ENCODE measurements around the gene CSAG1. TPM values are rescaled to one million over a fixed set of nuclear protein-coding genes. Genes with fewer than 3 reads are reported as not detected.
A peak's percentile ranks its signal among the peaks of the same experiment; 100 is the strongest.
"Not testable (repeated sequence)": the region's sequence is repeated elsewhere in the genome, so short reads cannot be mapped to it uniquely, and the experiment has no call there.

The CSAG1 gene
- total RNA-seq, 2 donors from 2014 or later = not detected

DNA sequence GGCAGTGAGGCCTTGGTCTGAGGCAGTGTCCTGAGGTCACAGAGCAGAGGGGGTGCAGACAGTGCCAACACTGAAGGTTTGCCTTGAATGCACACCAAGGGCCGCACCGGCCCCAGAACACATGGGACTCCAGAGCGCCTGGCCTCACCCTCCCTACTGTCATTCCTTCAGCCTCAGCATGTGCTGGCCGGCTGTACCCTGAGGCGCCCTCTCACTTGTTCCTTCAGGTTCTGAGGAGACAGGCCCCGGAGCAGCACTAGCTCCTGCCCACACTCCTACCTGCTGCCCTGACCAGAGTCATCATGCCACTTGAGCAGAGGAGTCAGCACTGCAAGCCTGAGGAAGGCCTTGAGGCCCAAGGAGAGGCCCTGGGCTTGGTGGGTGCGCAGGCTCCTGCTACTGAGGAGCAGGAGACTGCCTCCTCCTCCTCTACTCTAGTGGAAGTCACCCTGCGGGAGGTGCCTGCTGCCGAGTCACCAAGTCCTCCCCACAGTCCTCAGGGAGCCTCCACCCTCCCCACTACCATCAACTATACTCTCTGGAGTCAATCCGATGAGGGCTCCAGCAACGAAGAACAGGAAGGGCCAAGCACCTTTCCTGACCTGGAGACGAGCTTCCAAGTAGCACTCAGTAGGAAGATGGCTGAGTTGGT, 2.5 kb upstream of the CSAG1 start:
- H3K36me3 ChIP-seq = no peaks in the 10 kb centered on the region
- TF ChIP-seq, protein P1, sequence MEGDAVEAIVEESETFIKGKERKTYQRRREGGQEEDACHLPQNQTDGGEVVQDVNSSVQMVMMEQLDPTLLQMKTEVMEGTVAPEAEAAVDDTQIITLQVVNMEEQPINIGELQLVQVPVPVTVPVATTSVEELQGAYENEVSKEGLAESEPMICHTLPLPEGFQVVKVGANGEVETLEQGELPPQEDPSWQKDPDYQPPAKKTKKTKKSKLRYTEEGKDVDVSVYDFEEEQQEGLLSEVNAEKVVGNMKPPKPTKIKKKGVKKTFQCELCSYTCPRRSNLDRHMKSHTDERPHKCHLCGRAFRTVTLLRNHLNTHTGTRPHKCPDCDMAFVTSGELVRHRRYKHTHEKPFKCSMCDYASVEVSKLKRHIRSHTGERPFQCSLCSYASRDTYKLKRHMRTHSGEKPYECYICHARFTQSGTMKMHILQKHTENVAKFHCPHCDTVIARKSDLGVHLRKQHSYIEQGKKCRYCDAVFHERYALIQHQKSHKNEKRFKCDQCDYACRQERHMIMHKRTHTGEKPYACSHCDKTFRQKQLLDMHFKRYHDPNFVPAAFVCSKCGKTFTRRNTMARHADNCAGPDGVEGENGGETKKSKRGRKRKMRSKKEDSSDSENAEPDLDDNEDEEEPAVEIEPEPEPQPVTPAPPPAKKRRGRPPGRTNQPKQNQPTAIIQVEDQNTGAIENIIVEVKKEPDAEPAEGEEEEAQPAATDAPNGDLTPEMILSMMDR (IDR thresholded peaks at IDR 0.05) = no peak
- H3K27ac ChIP-seq = no peak overlapping the region
- no peaks in the 10 kb centered on the region for H3K27me3 ChIP-seq
- no peaks in the 10 kb centered on the region for H3K4me1 ChIP-seq
- H3K4me3 ChIP-seq = no peak overlapping the region
- peak; percentile 44 for DNase-seq (ENCODE audit: low spot score)
- no peaks in the 10 kb centered on the region for H3K9me3 ChIP-seq

DNA sequence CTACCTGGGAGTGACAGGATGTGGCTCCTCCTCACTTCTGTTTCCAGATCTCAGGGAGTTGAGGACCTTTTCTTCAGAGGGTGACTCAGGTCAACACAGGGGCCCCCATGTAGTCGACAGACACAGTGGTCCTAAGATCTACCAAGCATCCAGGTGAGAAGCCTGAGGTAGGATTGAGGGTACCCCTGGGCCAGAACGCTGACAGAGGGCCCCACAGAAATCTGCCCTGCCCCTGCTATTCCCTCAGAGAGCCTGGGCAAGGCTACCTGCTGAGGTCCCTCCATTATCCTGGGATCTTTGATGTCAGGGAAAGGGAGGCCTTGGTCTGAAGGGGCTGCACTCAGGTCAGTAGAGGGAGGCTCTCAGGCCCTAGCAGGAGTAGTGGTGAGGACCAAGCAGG, 1.6 kb upstream of the CSAG1 start:
- Histone ChIP-seq H3K9me3 (no peaks in the 10 kb centered on the region), H3K36me3 (no peaks in the 10 kb centered on the region), H3K4me3 (no peak overlapping the region), H3K4me1 (no peaks in the 10 kb centered on the region), H3K27ac (no peak overlapping the region), H3K27me3 (no peaks in the 10 kb centered on the region)
- DNase-seq (ENCODE audit: low spot score) = no peak
- TF ChIP-seq, protein P1 (IDR thresholded peaks at IDR 0.05) = no peak

DNA sequence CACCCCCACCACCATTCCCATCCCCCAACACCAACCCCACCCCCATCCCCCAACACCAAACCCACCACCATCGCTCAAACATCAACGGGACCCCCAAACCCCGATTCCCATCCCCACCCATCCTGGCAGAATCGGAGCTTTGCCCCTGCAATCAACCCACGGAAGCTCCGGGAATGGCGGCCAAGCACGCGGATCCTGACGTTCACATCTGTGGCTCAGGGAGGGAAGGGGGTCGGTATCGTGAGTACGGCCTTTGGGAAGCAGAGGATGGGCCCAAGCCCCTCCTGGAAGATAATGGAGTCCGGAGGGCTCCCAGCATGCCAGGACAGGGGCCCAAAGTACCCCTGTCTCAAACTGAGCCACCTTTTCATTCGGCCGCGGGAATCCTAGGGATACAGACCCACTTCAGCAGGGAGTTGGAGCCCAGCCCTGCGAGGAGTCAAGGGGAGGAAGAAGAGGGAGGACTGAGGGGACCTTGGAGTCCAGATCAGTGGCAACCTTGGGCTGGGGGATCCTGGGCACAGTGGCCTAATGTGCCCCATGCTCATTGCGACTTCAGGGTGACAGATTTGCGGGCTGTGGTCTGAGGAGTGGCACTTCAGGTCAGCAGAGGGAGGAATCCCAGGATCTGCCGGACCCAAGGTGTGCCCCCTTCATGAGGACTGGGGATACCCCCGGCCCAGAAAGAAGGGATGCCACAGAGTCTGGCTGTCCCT, 780 bp upstream of the CSAG1 start:
- H3K27ac ChIP-seq; DNase-seq (ENCODE audit: low spot score): not testable (repeated sequence)

DNA sequence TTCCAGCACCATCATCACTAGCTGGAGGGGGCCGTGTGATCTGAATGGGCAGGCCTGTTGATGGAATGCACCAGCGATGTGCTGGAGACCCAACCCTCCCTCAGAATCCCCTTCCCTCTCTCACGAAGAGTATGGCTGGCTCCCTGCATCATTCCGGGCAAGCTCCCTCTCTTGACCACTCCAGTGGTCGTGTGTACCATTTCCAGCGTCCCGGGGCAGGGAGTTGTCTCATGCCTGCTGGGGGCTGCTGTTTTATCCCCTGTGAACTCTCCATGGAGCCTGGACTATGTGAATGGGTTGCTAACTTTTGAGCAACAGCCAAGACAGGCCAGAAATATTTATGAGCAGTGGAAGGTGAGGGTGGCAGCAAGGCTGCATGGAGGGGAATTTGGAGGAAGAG, 8.1 kb downstream of the CSAG1 start:
- Histone ChIP-seq H3K4me1 (no peaks in the 10 kb centered on the region), H3K27me3 (no peaks in the 10 kb centered on the region), H3K9me3 (no peaks in the 10 kb centered on the region), H3K27ac (no peak overlapping the region), H3K36me3 (no peaks in the 10 kb centered on the region), H3K4me3 (no peak overlapping the region)
- TF ChIP-seq, protein P1 (IDR thresholded peaks at IDR 0.05) = no peak
- DNase-seq (ENCODE audit: low spot score) = peak; percentile 49

More for the DNA sequence above, 780 bp upstream of the CSAG1 start:
- not testable (repeated sequence) for H3K9me3 ChIP-seq, H3K4me1 ChIP-seq, H3K36me3 ChIP-seq, H3K4me3 ChIP-seq, H3K27me3 ChIP-seq

DNA sequence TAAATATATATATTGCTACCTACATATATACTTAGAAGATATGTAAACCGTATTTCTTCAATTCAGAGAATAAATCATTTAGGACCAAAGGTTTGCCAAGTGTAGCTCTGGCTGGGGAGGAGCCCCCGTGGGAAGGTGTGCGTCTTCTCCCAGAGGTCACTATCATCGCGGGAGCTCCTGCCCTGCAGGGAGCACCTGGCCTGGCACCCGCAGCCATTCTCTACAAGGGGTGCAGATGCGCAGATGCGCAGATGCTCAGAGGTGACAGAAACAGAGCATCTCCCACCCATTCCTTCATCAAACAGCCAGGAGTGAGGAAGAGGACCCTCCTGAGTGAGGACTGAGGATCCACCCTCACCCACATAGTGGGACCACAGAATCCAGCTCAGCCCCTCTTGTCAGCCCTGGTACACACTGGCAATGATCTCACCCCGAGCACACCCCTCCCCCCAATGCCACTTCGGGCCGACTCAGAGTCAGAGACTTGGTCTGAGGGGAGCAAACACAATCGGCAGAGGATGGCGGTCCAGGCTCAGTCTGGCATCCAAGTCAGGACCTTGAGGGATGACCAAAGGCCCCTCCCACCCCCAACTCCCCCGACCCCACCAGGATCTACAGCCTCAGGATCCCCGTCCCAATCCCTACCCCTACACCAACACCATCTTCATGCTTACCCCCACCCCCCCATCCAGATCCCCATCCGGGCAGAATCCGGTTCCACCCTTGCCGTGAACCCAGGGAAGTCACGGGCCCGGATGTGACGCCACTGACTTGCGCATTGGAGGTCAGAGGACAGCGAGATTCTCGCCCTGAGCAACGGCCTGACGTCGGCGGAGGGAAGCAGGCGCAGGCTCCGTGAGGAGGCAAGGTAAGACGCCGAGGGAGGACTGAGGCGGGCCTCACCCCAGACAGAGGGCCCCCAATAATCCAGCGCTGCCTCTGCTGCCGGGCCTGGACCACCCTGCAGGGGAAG, 19.4 kb downstream of the CSAG1 start, which contains the start of gene MAGEA2B:
Gene MAGEA2B (plus strand): TSS at position 814 of the 973 bp plus-strand sequence. CDS start 2,479 bp downstream, outside the sequence.
- not testable (repeated sequence) for H3K9me3 ChIP-seq; H3K4me3 ChIP-seq; H3K27ac ChIP-seq; DNase-seq (ENCODE audit: low spot score); H3K27me3 ChIP-seq; H3K36me3 ChIP-seq; H3K4me1 ChIP-seq

DNA sequence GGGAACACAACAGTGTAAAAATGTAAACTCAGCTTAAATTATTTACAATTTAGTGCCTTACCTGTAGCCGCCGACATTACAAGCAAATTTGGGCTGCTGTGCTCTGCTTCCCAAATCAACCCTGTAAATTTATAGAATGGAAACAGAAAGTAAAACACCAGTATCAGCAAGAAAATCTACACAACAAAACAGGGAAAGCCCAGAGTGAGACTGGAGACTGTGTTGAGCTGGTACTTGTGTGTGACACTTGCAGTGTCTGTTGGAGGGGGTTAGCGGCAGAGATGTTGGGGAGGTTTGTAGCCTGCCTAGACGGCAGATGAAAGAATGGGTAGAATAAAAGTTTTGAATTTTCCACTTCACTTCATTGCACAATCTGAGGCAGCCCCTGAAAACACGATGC, 20.3 kb downstream of the CSAG1 start:
- not testable (repeated sequence) for H3K4me3 ChIP-seq; H3K27ac ChIP-seq; H3K36me3 ChIP-seq; DNase-seq (ENCODE audit: low spot score); H3K4me1 ChIP-seq; H3K9me3 ChIP-seq; H3K27me3 ChIP-seq

DNA sequence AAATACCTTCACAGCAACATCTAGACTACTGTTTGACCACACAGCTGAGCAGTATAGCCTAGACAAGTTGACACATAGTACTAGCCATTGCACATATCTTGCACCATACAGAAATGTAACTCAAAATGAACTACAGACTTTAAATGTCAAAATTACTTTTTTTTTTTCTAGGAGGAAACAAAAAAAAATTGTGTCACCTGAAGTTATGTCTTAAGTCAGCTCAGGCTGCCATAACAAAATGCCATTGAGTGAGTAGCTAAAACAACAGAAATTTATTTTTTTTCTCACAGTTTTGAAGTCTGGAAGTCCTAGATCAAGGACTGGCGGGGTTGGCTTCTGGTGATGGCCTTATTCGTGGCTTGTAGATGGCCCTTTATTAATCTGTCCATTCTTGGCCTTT, 24.3 kb downstream of the CSAG1 start, which contains the start of gene CSAG2:
Gene CSAG2 (minus strand): TSS at position 101 of the 400 bp plus-strand sequence. CDS start 161 bp downstream, outside the sequence.
- not testable (repeated sequence) for DNase-seq (ENCODE audit: low spot score); H3K4me3 ChIP-seq; H3K4me1 ChIP-seq; H3K27me3 ChIP-seq; H3K9me3 ChIP-seq; H3K27ac ChIP-seq; H3K36me3 ChIP-seq

DNA sequence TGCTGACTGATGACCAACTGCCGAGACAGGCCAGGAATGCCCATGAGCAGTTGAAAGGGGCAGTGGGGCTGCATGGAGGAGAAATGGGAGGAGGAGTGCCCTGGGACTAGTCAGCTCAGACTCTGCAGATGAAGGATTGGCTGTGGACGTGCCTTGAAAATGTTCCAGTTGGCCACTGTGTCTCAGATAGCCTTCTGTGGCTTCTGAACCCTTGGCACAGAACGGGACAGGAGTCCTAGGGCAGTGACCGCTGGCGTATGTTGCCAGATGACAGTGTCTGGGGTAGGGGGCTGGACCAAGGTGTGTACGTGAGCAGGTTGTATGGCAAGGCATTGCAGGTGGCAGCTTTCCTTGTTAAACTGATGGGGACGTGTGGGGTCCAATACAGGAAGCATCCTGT, 27.0 kb downstream of the CSAG1 start:
- not testable (repeated sequence) for DNase-seq (ENCODE audit: low spot score); H3K4me1 ChIP-seq; H3K27me3 ChIP-seq; H3K27ac ChIP-seq; H3K4me3 ChIP-seq; H3K36me3 ChIP-seq; H3K9me3 ChIP-seq

DNA sequence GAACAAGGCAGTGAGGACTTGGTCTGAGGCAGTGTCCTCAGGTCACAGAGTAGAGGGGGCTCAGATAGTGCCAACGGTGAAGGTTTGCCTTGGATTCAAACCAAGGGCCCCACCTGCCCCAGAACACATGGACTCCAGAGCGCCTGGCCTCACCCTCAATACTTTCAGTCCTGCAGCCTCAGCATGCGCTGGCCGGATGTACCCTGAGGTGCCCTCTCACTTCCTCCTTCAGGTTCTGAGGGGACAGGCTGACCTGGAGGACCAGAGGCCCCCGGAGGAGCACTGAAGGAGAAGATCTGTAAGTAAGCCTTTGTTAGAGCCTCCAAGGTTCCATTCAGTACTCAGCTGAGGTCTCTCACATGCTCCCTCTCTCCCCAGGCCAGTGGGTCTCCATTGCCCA, 33.1 kb downstream of the CSAG1 start:
- H3K27me3 ChIP-seq, H3K4me1 ChIP-seq, H3K9me3 ChIP-seq, H3K4me3 ChIP-seq, H3K36me3 ChIP-seq, H3K27ac ChIP-seq: not testable (repeated sequence)
- peak; percentile 54 for DNase-seq (ENCODE audit: low spot score)

DNA sequence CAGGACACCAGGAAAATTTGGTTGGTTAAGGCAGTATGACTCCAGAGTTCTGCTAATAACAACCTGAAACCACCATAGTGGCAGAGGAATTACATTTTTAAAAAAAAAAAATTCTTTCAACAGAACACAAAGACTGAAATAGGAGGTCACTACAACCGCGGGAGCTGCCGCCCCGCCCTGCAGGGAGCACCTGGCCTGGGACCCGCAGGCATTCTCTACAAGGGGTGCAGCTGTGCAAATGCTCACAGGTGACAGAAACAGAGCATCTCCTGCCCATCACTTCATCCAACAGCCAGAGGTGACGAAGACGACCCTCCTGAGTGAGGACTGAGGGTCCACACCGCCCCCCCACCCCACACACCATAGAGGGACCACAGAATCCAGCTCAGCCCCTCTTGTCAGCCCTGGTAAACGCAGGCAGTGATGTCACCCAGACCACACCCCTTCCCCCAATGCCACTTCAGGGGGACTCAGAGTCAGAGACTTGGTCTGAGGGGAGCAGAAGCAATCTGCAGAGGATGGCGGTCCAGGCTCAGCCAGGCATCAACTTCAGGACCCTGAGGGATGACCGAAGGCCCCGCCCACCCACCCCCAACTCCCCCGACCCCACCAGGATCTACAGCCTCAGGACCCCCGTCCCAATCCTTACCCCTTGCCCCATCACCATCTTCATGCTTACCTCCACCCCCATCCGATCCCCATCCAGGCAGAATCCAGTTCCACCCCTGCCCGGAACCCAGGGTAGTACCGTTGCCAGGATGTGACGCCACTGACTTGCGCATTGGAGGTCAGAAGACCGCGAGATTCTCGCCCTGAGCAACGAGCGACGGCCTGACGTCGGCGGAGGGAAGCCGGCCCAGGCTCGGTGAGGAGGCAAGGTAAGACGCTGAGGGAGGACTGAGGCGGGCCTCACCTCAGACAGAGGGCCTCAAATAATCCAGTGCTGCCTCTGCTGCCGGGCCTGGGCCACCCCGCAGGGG, 35.3 kb downstream of the CSAG1 start, which contains the start of gene MAGEA3:
Gene MAGEA3 (plus strand): TSS at position 843 of the 980 bp plus-strand sequence. CDS start 2,039 bp downstream, outside the sequence.
- H3K36me3 ChIP-seq; H3K27me3 ChIP-seq; H3K4me1 ChIP-seq; H3K4me3 ChIP-seq; DNase-seq (ENCODE audit: low spot score); H3K27ac ChIP-seq; H3K9me3 ChIP-seq: not testable (repeated sequence)
